ENCODE data around the gene ULBP1. TPM values are rescaled to one million over a fixed set of nuclear protein-coding genes. Genes with fewer than 3 reads are reported as not detected.
A peak's percentile ranks its signal among the peaks of the same experiment; 100 is the strongest.

ULBP1 gene
- total RNA-seq, 1 experiment from 2014 or later = 0.81 TPM

GRCh38 chr6:150004783-150005717, 41.3 kb downstream of the ULBP1 start:
- Mint-ChIP-seq H3K36me3 (no peaks in the 10 kb centered on the region), H3K27ac (no peak overlapping the region; the same call in 1 of the 2 replicates), H3K27me3 (ENCODE audit: low read depth) (peaks cover 94% of the 10 kb centered on the region), H3K4me1 (peaks cover 11% of the 10 kb centered on the region), H3K4me3 (peak overlapping the region; percentile 88), H3K9me3 (no peaks in the 10 kb centered on the region)
- POLR2A ChIA-PET = no interaction called here
- CTCF ChIA-PET = interaction anchor here (1.2 to 1.3 kb wide), 2 partner anchors 12 to 66 kb away, joined by 4 to 8 read pairs; no protein-coding TSS in a partner anchor
- DNase-seq (ENCODE audit: low spot score) = peak; percentile 98
- ATAC-seq = peak; percentile 97
- peak; percentile 96 for TF ChIP-seq USF1 (CRISPR knock-in tag; IDR thresholded peaks at IDR 0.05)
- TF ChIP-seq SMAD3 (CRISPR knock-in tag; IDR thresholded peaks at IDR 0.05; ENCODE audit: borderline replicate concordance) = peak; percentile 22; the same call in 1 of the 2 replicates
- peak; percentile 65; the same call in 1 of the 2 replicates for TF ChIP-seq HMGXB4 (CRISPR knock-in tag; IDR thresholded peaks at IDR 0.05)
- TF ChIP-seq ZNF281 (CRISPR knock-in tag; IDR thresholded peaks at IDR 0.05) = peak; percentile 49; the same call in 1 of the 2 replicates
- TF ChIP-seq CREM (CRISPR knock-in tag; IDR thresholded peaks at IDR 0.05) = 0 out of 2 replicates have a peak, but pooled peaks have one; percentile 23
- peak; percentile 82 for TF ChIP-seq SP1 (CRISPR knock-in tag; conservative IDR thresholded peaks at IDR 0.05)
- peak; percentile 43; the same call in 1 of the 2 replicates for TF ChIP-seq FOXK1 (CRISPR knock-in tag; IDR thresholded peaks at IDR 0.05)
- no peak for TF ChIP-seq ZBTB21 (CRISPR knock-in tag; IDR thresholded peaks at IDR 0.05; ENCODE audit: borderline replicate concordance)
- TF ChIP-seq USF2 (CRISPR knock-in tag; IDR thresholded peaks at IDR 0.05) = peak; percentile 98
- peak; percentile 83; the same call in 1 of the 2 replicates for TF ChIP-seq ZNF232 (CRISPR knock-in tag; IDR thresholded peaks at IDR 0.05)
- TF ChIP-seq FOXP1 (CRISPR knock-in tag; IDR thresholded peaks at IDR 0.05; ENCODE audit: borderline replicate concordance) = no peak
- TF ChIP-seq ELF4 (CRISPR knock-in tag; IDR thresholded peaks at IDR 0.05; ENCODE audit: low read depth) = no peak
- 0 out of 2 replicates have a peak, but pooled peaks have one; percentile 25 for TF ChIP-seq KAT7 (CRISPR knock-in tag; IDR thresholded peaks at IDR 0.05; ENCODE audit: borderline replicate concordance)
- TF ChIP-seq EMX1 (CRISPR knock-in tag; IDR thresholded peaks at IDR 0.05) = no peak
- TF ChIP-seq AFF4 (CRISPR knock-in tag; IDR thresholded peaks at IDR 0.05; ENCODE audit: borderline replicate concordance) = no peak
- TF ChIP-seq HMGA2 (CRISPR knock-in tag; IDR thresholded peaks at IDR 0.05) = peak; percentile 20; the same call in 1 of the 2 replicates
- no peak; the same call in 1 of the 2 replicates for TF ChIP-seq ARID4B (CRISPR knock-in tag; IDR thresholded peaks at IDR 0.05; ENCODE audit: borderline replicate concordance)
- TF ChIP-seq ZBTB43 (CRISPR knock-in tag; IDR thresholded peaks at IDR 0.05) = 0 out of 2 replicates have a peak, but pooled peaks have one; percentile 34

All from WTC11 (cell line).